Measurements from ENCODE around the gene SGSM2. TPM values are rescaled to one million over a fixed set of nuclear protein-coding genes. Genes with fewer than 3 reads are reported as not detected.

SGSM2 gene
- total RNA-seq, 1 donor = 37.3 TPM

DNA sequence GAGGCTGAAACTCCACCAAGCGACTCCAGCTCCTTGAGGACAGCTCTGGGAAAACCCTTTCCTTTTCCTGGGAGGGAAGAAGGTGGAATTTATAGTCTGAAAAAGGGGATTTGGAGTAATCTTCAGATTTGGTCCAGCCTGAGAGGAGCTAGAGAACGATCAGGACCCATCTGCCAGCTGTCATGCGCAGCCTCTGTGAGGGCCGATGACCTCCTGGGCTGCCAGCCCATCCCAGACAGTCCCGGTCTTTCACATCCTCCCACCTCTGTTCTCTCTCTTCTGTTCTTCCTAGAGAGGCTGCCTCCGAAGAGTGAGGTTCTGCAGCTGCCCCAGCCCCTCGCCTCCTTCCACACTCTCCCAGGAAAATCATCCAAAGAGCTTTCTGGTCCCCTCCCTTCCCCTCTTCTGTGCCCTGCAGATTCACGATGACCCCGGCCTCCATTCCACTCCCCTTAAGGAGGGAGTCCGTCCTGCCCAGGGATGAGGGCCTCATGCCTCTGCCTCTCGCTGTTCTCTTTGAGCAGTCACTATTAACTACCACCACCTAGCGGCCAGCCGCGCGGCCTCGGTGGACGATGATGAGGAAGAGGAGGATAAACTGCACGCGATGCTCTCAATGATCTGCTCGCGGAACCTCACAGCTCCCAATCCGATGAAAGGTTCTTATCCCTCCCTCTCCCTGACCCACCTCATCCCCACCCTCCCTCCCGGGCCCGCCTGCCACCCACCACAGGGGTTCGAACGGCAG, 29.6 kb downstream of the SGSM2 start:
- Histone ChIP-seq H2AFZ (ENCODE audit: low read length) (no peak overlapping the region), H3K79me2 (ENCODE audit: insufficient read depth, low read length) (no peaks in the 10 kb centered on the region), H3K27ac (ENCODE audit: low read depth, low read length) (no peak overlapping the region), H3K9me3 (ENCODE audit: low read depth, low read length) (no peaks in the 10 kb centered on the region), H3K4me3 (ENCODE audit: insufficient read depth, low read length) (no peak overlapping the region), H3K4me2 (ENCODE audit: insufficient read depth, low read length) (no peak overlapping the region), H3K36me3 (ENCODE audit: insufficient read depth, low read length) (peaks cover 12% of the 10 kb centered on the region), H3K4me1 (ENCODE audit: insufficient read depth, low read length) (no peaks in the 10 kb centered on the region), H3K27me3 (ENCODE audit: insufficient read depth, low read length) (no peaks in the 10 kb centered on the region), H4K20me1 (ENCODE audit: insufficient read depth, low read length) (no peaks in the 10 kb centered on the region)
- no peak for TF ChIP-seq CTCF (IDR thresholded peaks at IDR 0.05; ENCODE audit: extremely low read depth, low read depth, low read length)
- peak; percentile 72 for DNase-seq (ENCODE audit: insufficient read length, low spot score, missing footprints)

DNA sequence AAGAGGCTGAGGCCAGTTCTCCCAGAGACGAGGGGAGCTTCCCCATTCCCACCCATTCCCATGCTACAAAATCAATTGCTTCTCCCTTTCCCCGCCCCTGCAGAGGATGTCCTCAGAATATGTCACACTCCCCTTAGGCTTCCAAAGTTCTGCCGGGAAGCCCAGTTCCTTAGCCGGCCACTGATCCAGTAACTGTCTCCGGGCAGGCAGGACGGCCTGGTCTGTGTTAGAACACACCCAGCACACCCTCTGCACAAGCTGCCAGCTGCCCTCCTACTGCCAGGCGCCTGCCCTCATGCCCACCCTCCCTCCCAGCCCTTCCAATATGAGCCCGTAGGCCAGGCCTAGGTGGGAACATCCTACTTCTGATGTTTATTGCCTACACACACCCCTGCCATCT, 31.1 kb downstream of the SGSM2 start:
- Histone ChIP-seq H3K4me3 (ENCODE audit: insufficient read depth, low read length) (no peak overlapping the region), H3K4me2 (ENCODE audit: insufficient read depth, low read length) (no peak overlapping the region), H3K27ac (ENCODE audit: low read depth, low read length) (no peak overlapping the region), H2AFZ (ENCODE audit: low read length) (no peak overlapping the region), H3K4me1 (ENCODE audit: insufficient read depth, low read length) (no peaks in the 10 kb centered on the region), H3K79me2 (ENCODE audit: insufficient read depth, low read length) (no peaks in the 10 kb centered on the region), H3K36me3 (ENCODE audit: insufficient read depth, low read length) (peaks cover 12% of the 10 kb centered on the region), H3K27me3 (ENCODE audit: insufficient read depth, low read length) (no peaks in the 10 kb centered on the region), H4K20me1 (ENCODE audit: insufficient read depth, low read length) (no peaks in the 10 kb centered on the region), H3K9me3 (ENCODE audit: low read depth, low read length) (no peaks in the 10 kb centered on the region)
- no peak for TF ChIP-seq CTCF (IDR thresholded peaks at IDR 0.05; ENCODE audit: extremely low read depth, low read depth, low read length)
- peak; percentile 63 for DNase-seq (ENCODE audit: insufficient read length, low spot score, missing footprints)

DNA sequence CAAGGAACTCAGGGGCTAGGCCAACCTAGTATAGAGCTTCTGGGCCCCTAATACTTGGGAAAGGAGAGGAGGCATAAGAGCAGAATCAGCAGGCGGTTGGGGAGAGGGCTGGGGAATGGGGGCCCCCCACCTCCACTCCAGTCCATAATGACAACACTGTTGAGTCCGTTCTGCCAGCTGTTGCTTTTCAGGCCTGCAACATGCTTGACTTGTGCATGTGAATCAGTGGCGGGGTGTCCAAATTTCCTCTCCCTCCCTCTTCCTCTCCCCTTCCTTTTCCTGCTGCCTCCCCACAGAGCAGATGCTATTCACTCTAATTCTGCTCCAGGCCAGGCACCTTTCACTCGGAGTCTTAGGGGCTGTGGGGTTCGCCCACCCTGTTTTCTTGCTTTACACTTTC, 31.7 kb downstream of the SGSM2 start:
- no peaks in the 10 kb centered on the region for H3K79me2 ChIP-seq (ENCODE audit: insufficient read depth, low read length)
- TF ChIP-seq CTCF (IDR thresholded peaks at IDR 0.05; ENCODE audit: extremely low read depth, low read depth, low read length) = no peak
- no peaks in the 10 kb centered on the region for H3K27me3 ChIP-seq (ENCODE audit: insufficient read depth, low read length)
- no peaks in the 10 kb centered on the region for H3K9me3 ChIP-seq (ENCODE audit: low read depth, low read length)
- H3K4me2 ChIP-seq (ENCODE audit: insufficient read depth, low read length) = no peak overlapping the region
- peak; percentile 79 for DNase-seq (ENCODE audit: insufficient read length, low spot score, missing footprints)
- no peak overlapping the region for H3K27ac ChIP-seq (ENCODE audit: low read depth, low read length)
- no peak overlapping the region for H2AFZ ChIP-seq (ENCODE audit: low read length)
- H3K4me1 ChIP-seq (ENCODE audit: insufficient read depth, low read length) = no peaks in the 10 kb centered on the region
- H3K4me3 ChIP-seq (ENCODE audit: insufficient read depth, low read length) = no peak overlapping the region
- H4K20me1 ChIP-seq (ENCODE audit: insufficient read depth, low read length) = no peaks in the 10 kb centered on the region
- peaks cover 15% of the 10 kb centered on the region for H3K36me3 ChIP-seq (ENCODE audit: insufficient read depth, low read length)

GRCh38 chr17:2369551-2370210, 32.4 kb downstream of the SGSM2 start:
- Histone ChIP-seq H4K20me1 (ENCODE audit: insufficient read depth, low read length) (no peaks in the 10 kb centered on the region), H3K4me1 (ENCODE audit: insufficient read depth, low read length) (no peaks in the 10 kb centered on the region), H3K9me3 (ENCODE audit: low read depth, low read length) (no peaks in the 10 kb centered on the region), H3K27ac (ENCODE audit: low read depth, low read length) (no peak overlapping the region), H2AFZ (ENCODE audit: low read length) (no peak overlapping the region), H3K27me3 (ENCODE audit: insufficient read depth, low read length) (no peaks in the 10 kb centered on the region), H3K79me2 (ENCODE audit: insufficient read depth, low read length) (no peaks in the 10 kb centered on the region), H3K36me3 (ENCODE audit: insufficient read depth, low read length) (peaks cover 19% of the 10 kb centered on the region), H3K4me3 (ENCODE audit: insufficient read depth, low read length) (no peak overlapping the region), H3K4me2 (ENCODE audit: insufficient read depth, low read length) (no peak overlapping the region)
- TF ChIP-seq CTCF (IDR thresholded peaks at IDR 0.05; ENCODE audit: extremely low read depth, low read depth, low read length) = no peak
- peak; percentile 92 for DNase-seq (ENCODE audit: insufficient read length, low spot score, missing footprints)
